NCI-H1930 (cell line): ENCODE results near the gene CHST8.
"Not testable (repeated sequence)": the region's sequence is repeated elsewhere in the genome, so short reads cannot be mapped to it uniquely, and the experiment has no call there.

Experiments
- DNase-seq, 2 experiments: peaks; one replicate each; lab custom pipeline; 2025; lab: John Stamatoyannopoulos, UW

Gene CHST8

GRCh38 chr19:33690378-33691029 is 68.8 kb downstream of the CHST8 start:
- DNase-seq = no peak

DNA sequence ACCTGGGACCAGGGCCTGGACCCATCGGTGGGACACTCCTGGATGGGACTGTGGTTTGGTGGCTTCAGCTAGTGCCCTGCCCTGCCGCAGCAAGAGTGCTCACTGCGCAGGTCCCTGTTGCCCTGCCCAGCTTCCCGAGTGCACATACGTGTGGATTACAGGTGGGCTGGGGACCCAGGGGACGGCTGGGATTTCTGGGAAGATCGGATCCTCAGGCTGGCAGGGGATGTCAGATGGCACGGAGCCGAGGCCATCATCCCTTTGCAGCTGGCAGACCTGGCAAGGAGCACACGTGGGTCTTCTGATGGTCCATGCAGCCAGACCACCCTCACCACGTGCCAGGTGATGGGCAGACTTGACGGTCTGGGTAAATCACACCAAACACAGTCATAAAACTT is 69.3 kb downstream of the CHST8 start:
- DNase-seq = no peak

- no peak for DNase-seq
Measured at GRCh38 chr19:33691736-33692135, 70.0 kb downstream of the CHST8 start.

DNA sequence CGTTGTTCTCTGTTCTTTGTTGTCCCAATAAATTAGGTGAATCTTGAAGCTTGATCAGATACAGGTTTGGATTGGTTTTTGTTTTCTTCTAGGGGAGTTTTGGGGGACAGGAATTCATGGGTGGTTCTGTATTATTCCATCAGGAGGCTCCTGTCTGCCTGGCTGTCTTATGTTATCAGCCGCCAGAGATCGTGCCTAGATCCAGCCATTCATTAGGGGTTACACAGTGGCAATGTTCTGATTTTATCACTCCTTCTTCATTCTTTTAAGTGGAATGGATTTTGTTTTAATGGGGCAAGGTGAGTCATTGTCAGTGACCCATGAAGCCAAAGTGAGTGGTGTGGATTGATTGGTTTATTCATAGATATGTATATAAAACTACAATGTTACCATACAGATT is 71.9 kb downstream of the CHST8 start:
- DNase-seq = no peak

DNA sequence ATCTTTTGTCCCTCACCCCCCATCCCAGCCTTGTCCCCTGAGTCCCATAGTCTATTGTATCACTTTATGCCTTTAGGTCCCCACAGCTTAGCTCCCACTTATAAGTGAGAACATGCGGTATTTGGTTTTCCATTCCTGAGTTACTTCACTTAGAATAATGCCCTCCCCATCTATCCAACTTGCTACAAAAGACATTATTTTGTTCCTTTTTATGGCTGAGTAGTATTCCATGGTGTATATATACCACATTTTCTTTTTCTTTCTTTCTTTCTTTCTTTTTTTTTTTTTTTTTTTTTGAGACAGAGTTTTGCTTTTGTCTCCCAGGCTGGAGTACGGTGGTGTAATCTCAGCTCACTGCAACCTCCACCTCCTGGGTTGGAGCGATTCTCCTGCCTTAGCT is 73.8 kb downstream of the CHST8 start:
- DNase-seq = not testable (repeated sequence)

DNA sequence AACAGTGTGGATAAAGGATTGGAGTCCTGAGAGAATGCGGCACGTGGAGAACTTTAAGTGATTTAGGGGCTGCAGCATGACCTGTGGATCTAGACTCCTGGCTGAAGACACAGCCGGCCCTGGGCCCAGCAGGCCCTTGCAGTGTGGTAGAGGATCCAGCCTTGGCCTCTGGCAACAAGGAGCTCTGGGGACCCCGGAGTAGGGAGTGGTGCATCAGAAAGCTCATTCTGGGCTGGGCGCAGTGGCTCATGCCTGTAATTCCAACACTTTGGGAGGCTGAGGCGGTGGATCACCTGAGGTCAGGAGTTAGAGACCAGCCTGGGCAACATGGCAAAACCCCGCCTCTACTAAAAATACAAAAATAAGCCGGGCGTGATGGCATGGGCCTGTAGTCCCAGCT is 76.0 kb downstream of the CHST8 start:
- DNase-seq = no peak

GRCh38 chr19:33698576-33699435 is 77.1 kb downstream of the CHST8 start:
- DNase-seq = no peak

- DNase-seq = no peak
Measured at GRCh38 chr19:33699754-33700407, 78.1 kb downstream of the CHST8 start.

- DNase-seq = no peak
Measured at GRCh38 chr19:33700408-33701013, 78.8 kb downstream of the CHST8 start.

DNA sequence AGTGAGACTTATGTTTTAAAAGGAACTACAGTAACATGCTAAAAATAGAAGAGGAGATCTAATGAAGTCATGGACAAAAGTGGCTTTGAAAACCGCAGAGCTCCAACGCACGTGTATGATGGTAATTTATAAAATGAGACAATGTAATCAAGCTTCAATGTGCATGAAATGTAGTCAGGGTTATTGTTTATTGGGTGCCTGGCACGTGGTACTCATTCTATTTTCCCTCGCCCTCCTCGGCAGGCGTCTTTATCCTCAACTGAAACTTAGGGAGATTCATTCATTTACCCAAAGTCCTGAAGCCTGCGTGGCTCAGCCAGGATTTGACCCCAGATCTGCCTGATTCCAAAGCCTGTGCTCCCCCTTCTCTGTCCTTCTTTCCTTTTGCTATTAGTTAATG is 79.8 kb downstream of the CHST8 start:
- no peak for DNase-seq

GRCh38 chr19:33702606-33703437 is 81.1 kb downstream of the CHST8 start:
- no peak for DNase-seq

GRCh38 chr19:33703438-33703750 is 81.6 kb downstream of the CHST8 start:
- DNase-seq = no peak

DNA sequence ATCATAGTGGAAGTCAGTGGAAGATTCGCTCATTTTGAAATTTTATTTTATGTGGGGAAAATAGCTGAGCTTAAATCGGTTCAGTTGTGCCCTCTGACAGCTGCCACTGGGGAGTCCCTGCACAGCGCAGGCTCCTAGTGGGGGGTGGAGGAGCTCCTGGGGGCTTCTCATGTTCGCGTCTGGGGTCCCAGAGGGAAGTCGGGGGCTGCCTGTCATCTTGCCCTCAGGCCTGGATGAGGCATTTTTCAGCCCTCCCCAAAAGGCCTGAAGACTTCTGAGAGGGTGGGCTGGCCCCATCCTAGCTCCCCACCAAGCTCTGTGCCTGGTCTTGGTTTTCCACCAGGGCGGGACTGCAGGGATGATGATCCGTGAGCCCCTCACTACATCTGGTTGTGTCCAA is 82.1 kb downstream of the CHST8 start:
- no peak for DNase-seq

GRCh38 chr19:33704271-33704670 is 82.5 kb downstream of the CHST8 start:
- DNase-seq = no peak

DNA sequence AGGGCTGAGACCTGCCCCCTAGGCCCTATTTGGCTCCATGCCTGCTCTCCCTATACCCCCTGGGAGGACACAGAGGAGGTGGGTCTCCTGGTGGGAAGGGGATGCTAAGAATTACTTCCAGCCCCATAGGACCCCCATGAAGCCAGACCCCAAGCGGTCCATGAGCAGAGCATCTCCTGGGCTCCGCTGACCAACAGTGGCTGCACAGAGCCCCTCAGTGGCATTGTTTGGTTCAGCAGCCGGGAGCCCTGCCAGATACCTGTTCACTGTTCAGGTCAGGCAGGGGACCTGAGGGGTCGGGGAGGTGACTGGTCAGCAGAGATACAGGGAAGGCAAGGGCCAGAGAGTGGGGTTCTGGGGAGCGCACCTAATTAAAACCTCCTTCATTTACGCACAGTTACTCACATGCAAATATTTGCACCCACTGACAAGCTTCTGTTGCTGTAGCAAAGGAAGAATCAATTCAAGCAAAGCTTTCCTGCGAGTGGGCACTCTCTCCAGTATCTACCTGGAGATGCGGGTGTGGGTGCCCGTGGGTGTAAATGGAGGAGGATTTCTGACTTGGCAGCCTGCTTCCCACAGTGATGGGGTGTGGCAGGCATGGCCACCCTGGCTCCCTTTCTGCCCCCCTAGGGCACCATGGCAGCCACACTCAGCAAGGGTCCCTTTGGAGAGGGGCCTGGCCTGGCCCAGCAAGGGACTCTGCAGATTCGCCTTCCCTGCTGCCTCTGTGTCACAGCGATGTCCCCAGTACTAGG is 83.5 kb downstream of the CHST8 start:
- DNase-seq = no peak

DNA sequence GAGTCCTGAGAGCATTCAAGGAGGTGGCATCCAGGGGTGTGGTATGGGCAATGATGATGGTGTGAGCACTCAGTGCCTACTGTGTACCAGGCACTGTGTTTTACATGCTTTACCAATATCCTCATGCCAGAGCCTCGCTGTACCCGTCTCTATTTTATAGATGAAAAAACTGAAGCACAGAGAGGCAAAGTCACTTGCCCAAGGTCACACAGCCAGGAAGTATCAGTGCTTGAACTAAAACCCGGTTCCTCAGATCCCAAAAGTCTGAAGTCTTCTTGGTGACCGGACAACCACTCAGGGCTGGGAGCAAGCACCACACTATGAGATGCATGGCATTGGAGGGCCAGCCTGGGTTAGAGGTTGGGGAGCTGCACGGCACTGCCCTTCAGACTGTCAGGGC is 84.1 kb downstream of the CHST8 start:
- no peak for DNase-seq

GRCh38 chr19:33706631-33707030 is 84.9 kb downstream of the CHST8 start:
- no peak for DNase-seq

GRCh38 chr19:33712268-33712667 is 90.5 kb downstream of the CHST8 start:
- DNase-seq = no peak

- no peak for DNase-seq
Measured at GRCh38 chr19:33713194-33713593, 91.4 kb downstream of the CHST8 start.

DNA sequence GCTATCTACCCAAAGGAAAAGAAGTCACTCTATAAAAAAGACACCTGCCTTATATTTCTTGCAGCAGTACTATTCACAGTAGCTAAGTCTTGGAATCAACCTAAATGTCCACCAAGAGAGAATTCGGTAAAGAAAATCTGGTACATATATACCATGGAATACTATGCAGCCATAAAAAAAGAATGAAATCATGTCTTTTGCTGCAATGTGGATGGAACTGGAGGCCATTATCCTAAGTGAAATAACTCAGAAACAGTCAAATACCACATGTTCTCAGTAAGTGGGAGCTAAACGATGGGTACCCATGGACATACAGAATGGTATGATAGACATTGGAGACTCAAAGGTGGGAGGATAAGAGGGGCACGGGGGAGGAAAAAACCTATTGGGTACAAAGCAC is 92.4 kb downstream of the CHST8 start:
- DNase-seq = no peak

DNA sequence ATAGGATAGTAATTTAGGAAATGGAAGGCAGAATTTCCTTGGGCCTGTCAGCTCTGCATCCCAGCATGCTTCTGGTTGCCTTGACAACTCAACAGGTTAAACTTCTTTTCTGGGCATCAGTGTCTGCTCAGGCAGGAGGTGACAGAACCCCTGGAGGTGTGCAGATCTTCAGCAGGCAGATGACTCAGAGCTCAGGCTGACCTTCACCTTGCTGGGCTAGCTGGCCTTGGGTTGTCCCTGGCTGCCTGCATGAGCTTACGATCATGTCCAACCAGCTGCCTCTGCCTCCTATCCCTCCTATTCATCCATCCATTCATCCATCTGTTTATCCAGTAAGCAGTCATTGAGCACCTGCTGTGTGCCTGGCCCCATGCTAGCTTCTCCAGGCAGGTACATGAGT is 93.7 kb downstream of the CHST8 start:
- DNase-seq = no peak
